RWPE2 (cell line): ENCODE measurements around the gene LATS2.

ENCODE experiments used
- ATAC-seq: fragments of 200-7000 bp; cut with Tn5 transposase; 3 replicates; pipeline ENCODE4 v1.9.1; 2021; ENCODE audit warnings: low read depth
- DNase-seq: peaks from one replicate; pipeline ENCODE4 v3.0.0-alpha.2; 2020; ENCODE audit warnings: low spot score
- H3K27ac ChIP-seq: fragments of 450-650 bp; 2 replicates; pipeline ENCODE4 v1.5.1; 2017; ENCODE audit warnings: mild to moderate bottlenecking; ENCODE audit not compliant: poor library complexity, severe bottlenecking
- H3K27me3 ChIP-seq: fragments of 250-450 bp; sonication (Bioruptor Pico); 2 replicates; pipeline ENCODE4 v1.5.1; 2021; ENCODE audit warnings: mild to moderate bottlenecking, moderate library complexity; ENCODE audit not compliant: insufficient read depth, poor library complexity, severe bottlenecking
- H3K36me3 ChIP-seq: fragments of 250-450 bp; sonication (Bioruptor Pico); 2 replicates; pipeline ENCODE4 v1.5.1; 2020; ENCODE audit warnings: low read depth, mild to moderate bottlenecking, moderate library complexity
- H3K4me1 ChIP-seq: fragments of 250-450 bp; sonication (Bioruptor Pico); 2 replicates; pipeline ENCODE4 v1.5.1; 2021; ENCODE audit warnings: mild to moderate bottlenecking, moderate library complexity; ENCODE audit not compliant: insufficient read depth, poor library complexity, severe bottlenecking
- H3K4me3 ChIP-seq: fragments of 250-450 bp; sonication (Bioruptor Pico); 2 replicates; pipeline ENCODE4 v1.5.1; 2021; ENCODE audit warnings: mild to moderate bottlenecking, moderate library complexity; ENCODE audit not compliant: severe bottlenecking
- H3K9me3 ChIP-seq: fragments of 250-450 bp; sonication (Bioruptor Pico); 2 replicates; pipeline ENCODE4 v1.5.1; 2021; ENCODE audit warnings: mild to moderate bottlenecking, moderate library complexity; ENCODE audit not compliant: severe bottlenecking
- TF ChIP-seq, protein P1 (sequence below): fragments of 450-650 bp; IDR thresholded peaks from one replicate; pipeline ENCODE4 v1.5.1; 2017; ENCODE audit warnings: mild to moderate bottlenecking, moderate library complexity; ENCODE audit not compliant: poor library complexity, severe bottlenecking

Gene LATS2

DNA sequence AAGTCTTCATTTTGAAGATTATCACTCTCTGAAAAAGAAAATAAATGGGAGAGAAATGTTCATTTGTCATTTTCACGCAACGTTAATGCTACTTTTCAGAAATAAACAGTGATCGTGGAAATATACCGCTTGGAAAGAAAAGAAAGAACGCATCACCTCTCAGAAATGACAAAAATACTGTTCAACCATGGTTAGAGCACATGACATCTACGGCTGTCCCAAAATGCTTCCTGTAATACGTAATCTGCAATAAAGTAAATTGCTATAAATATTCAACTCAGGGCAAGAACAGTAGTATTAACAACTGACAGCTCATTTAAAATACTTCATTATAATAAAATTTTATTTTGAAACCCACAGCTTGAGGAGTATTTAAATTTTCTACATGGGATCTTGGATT is 15.2 kb downstream of the LATS2 start:
- Histone ChIP-seq H3K27ac (no peak overlapping the region), H3K4me1 (no peaks in the 10 kb centered on the region), H3K27me3 (no peaks in the 10 kb centered on the region), H3K36me3 (peaks cover 27% of the 10 kb centered on the region), H3K4me3 (no peak overlapping the region), H3K9me3 (no peaks in the 10 kb centered on the region)
- TF ChIP-seq, protein P1, sequence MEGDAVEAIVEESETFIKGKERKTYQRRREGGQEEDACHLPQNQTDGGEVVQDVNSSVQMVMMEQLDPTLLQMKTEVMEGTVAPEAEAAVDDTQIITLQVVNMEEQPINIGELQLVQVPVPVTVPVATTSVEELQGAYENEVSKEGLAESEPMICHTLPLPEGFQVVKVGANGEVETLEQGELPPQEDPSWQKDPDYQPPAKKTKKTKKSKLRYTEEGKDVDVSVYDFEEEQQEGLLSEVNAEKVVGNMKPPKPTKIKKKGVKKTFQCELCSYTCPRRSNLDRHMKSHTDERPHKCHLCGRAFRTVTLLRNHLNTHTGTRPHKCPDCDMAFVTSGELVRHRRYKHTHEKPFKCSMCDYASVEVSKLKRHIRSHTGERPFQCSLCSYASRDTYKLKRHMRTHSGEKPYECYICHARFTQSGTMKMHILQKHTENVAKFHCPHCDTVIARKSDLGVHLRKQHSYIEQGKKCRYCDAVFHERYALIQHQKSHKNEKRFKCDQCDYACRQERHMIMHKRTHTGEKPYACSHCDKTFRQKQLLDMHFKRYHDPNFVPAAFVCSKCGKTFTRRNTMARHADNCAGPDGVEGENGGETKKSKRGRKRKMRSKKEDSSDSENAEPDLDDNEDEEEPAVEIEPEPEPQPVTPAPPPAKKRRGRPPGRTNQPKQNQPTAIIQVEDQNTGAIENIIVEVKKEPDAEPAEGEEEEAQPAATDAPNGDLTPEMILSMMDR = no peak
- DNase-seq (no peak), ATAC-seq (no peak)

DNA sequence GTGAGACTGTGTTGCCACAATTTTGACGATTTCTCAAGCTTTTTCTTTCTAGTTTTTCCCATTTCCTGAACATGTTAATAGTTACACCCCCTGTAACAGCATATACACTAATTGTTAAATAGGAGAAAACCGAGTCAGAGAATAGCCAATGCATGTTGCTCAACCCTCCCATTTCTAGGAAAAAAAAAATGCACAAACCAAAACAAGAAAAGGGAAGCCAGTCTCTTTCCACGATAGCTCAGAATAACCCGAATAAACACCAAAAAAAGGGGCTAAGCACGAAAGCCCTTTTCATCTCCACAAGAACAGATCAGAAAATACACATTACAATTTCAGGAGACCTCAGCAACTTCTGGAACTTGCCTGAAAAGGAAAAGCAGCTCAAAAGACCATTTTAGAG is 16.3 kb downstream of the LATS2 start:
- Histone ChIP-seq H3K27me3 (no peaks in the 10 kb centered on the region), H3K4me3 (no peak overlapping the region), H3K4me1 (no peaks in the 10 kb centered on the region), H3K27ac (no peak overlapping the region), H3K9me3 (no peaks in the 10 kb centered on the region), H3K36me3 (peaks cover 27% of the 10 kb centered on the region)
- ATAC-seq (no peak), DNase-seq (no peak)
- TF ChIP-seq, protein P1 = no peak

DNA sequence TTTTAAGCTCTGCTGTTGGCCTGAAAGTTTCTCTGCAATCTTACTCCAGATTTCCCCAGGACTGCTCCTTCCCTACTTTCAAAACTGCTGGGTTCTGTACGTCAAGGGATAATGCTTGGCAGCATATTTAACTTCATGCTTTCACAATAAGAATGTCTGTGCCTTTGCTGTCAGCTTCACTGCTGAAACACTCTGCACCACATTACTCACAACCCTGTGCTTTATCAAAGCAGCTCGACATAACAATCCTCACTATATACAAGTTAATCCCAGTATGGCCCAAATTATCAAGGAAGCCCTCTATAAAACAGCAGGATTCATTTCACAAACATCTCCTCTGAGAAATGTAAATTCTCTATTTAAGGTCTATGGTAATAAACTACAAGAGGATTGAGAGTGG is 17.5 kb downstream of the LATS2 start:
- TF ChIP-seq, protein P1 = no peak
- Histone ChIP-seq H3K27ac (no peak overlapping the region), H3K27me3 (no peaks in the 10 kb centered on the region), H3K4me3 (no peak overlapping the region), H3K4me1 (no peaks in the 10 kb centered on the region), H3K9me3 (no peaks in the 10 kb centered on the region), H3K36me3 (peaks cover 27% of the 10 kb centered on the region)
- DNase-seq = no peak
- ATAC-seq = no peak

DNA sequence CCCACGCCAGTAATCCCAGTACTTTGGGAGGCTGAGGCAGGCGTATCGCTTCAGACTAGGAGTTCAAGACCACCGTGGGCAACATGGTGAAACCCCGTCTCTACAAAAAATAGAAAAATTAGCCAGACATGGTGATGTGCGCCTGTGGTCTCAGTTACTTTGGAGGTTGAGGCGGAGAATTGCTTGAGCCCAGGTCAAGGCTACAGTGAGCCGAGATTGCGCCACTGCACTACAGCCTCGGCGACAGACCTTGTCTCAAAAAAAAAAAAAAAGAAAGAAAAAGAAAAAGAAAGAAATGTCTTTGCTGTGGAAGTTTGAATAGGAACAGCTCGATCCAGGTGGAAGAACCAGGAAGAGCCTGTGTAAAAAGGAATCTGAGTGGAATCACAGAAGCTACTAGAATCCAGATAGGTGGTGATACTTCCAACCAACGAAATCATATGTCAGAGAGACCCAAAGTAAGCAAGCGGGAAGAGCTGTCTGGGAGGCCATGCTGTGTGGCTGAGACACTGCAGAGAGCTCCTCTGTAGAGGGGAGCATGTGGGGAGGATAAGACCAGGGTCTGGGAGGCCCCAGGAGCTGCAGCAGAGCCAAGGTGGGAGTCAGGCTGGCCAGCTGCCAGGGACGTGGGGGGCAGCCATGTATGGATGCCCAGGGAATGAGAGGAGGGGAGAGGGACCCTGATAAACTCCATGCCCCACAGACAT is 21.1 kb downstream of the LATS2 start:
- Histone ChIP-seq H3K27ac (no peak overlapping the region), H3K9me3 (no peaks in the 10 kb centered on the region), H3K27me3 (no peaks in the 10 kb centered on the region), H3K4me3 (no peak overlapping the region), H3K4me1 (no peaks in the 10 kb centered on the region), H3K36me3 (peaks cover 15% of the 10 kb centered on the region)
- TF ChIP-seq, protein P1 = no peak
- ATAC-seq (no peak), DNase-seq (no peak)

DNA sequence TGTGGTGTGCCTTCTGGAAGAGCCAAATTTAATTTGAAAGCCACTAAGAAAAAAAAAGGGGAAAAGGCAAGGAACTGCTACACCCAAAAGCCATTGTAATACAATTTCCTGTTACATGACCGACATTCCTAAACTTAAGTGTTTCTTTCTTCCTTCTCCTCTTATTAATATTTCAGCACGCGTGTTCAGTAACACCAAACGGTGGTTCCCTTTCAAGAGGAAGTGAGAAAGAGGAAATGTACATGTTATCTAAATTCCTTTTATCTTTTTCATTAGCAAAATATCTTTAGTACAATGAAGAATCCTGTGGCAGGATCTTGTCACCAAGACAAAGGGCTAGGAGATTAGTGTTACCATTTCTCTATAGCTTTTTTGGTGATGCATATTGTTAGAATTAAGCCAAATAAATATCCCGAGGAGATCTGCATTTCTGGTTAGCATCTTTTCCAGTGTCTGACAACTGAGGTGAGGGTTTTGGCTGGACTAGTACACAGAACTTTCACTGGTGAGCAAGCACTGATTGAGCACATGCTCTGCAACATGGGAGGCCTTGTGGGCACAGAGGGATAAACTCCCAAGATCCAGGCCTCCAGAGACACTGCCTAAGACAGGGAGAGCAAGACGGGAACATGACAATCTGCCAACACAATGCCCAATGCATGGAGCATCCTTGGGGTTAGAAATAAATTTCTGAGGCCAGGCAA is 22.1 kb downstream of the LATS2 start:
- TF ChIP-seq, protein P1 = no peak
- Histone ChIP-seq H3K27ac (no peak overlapping the region), H3K4me3 (no peak overlapping the region), H3K27me3 (no peaks in the 10 kb centered on the region), H3K9me3 (no peaks in the 10 kb centered on the region), H3K4me1 (peaks cover 1% of the 10 kb centered on the region), H3K36me3 (peaks cover 9% of the 10 kb centered on the region)
- ATAC-seq (no peak), DNase-seq (no peak)
